Measurements from ENCODE around the gene RAPGEF5.
"Not testable (repeated sequence)": the region's sequence is repeated elsewhere in the genome, so short reads cannot be mapped to it uniquely, and the experiment has no call there.

Gene RAPGEF5

DNA sequence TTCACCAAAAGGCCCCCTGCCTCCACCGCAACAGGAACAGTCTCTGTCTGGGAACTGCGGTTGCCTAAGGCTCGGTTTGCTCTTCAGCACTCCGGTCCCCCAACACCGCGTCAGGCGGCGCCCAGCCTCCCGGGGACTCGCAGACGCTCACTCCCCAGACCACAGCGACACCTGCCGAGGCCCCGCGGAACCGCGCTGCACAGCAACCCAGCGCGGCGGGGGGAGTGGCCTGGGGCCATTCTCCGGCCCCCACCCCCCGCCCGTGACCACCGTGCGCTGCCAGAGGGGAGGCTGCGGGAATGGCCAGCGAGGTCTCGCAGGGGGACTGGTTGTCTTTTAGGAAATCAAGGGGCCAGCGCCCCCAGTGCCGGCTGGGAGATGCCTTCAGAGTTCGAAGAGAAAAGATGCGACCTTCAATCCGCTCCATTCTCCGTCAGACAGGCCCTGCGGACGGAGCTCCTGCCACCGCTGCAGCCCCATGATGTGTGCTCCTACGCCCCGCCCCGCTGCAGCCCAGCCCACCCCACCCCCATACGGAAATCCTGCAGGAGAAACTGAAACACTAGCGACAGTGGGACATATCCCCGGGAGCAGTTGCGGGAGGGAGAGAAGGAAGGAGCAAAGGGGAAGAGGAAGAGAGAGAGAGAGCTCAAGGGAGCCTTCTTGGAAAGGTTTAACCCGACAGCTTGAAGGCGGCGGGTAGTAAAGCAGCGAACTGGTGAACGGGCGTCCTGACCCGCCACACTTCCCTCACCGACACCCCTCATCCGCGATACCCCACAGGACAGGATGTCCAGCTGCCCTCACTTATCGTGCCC is 273.9 kb downstream of the RAPGEF5 start:
- DNase-seq (ENCODE audit: low spot score) = peak; percentile 73
- Mint-ChIP-seq H3K27me3 (ENCODE audit: low read depth) (peaks cover 51% of the 10 kb centered on the region), H3K4me1 (ENCODE audit: low read depth) (peaks cover 1% of the 10 kb centered on the region), H3K9me3 (no peaks in the 10 kb centered on the region), H3K4me3 (peak overlapping the region; percentile 80), H3K27ac (no peak overlapping the region), H3K36me3 (ENCODE audit: low read depth) (no peaks in the 10 kb centered on the region)

DNA sequence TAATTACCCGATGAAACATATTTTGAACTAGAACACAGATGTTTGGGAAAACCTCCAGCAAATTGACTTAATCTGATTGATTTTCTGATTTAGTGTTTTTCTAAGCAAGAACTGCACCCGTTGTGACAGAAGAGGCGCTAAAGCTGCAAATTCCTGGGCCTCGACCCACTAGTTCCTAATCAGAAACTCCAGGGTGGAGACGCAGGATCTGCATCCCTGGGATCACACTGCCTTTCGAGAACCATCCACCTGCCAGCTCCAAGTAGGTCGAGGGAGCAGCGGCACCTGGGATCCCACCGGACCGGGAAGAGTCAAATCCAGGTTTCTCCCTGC is 274.4 kb downstream of the RAPGEF5 start:
- Mint-ChIP-seq H3K4me3 (peak overlapping the region; percentile 80), H3K4me1 (ENCODE audit: low read depth) (peaks cover 1% of the 10 kb centered on the region), H3K27ac (no peak overlapping the region), H3K36me3 (ENCODE audit: low read depth) (no peaks in the 10 kb centered on the region), H3K27me3 (ENCODE audit: low read depth) (peaks cover 53% of the 10 kb centered on the region), H3K9me3 (no peaks in the 10 kb centered on the region)
- no peak for DNase-seq (ENCODE audit: low spot score)

DNA sequence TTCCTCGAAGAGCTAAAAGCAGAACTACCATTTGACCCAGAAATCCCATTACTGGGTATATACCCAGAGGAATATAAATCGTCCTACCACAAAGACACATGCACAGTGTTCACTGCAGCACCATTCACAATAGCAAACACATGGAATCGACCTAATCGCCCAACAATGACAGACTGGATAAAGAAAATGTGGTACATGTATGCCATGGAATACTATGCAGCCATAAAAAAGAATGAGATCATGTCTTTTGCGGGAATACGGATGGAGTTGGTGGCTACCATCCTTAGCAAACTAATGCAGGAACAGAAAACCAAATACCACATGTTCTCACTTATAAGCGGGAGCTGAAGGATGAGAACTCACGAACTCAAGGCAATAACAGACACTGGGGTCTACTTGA is 276.7 kb downstream of the RAPGEF5 start:
- H3K27ac Mint-ChIP-seq, H3K4me3 Mint-ChIP-seq, H3K9me3 Mint-ChIP-seq: not testable (repeated sequence)

DNA sequence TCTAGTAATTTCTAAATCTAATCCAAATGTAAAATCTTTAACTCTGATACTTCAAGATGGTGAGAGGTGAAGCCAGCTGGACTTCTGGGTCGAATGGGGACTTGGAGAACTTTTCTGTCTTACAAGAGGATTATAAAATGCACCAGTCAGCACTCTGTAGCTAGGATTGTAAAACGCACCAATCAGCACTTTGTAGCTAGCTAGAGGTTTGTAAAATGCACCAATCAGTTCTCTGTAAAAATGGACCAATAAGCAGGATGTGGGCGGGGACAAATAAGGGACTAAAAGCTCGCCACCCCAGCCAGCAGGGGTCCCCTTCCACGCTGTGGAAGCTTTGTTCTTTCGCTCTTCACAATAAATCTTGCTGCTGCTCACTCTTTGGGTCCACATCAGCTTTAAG is 278.1 kb downstream of the RAPGEF5 start:
- H3K9me3 Mint-ChIP-seq; DNase-seq (ENCODE audit: low spot score); H3K27ac Mint-ChIP-seq; H3K4me1 Mint-ChIP-seq (ENCODE audit: low read depth); H3K4me3 Mint-ChIP-seq; H3K36me3 Mint-ChIP-seq (ENCODE audit: low read depth): not testable (repeated sequence)
- peaks cover 44% of the 10 kb centered on the region for H3K27me3 Mint-ChIP-seq (ENCODE audit: low read depth)

More for the DNA sequence above, 276.7 kb downstream of the RAPGEF5 start:
- not testable (repeated sequence) for H3K36me3 Mint-ChIP-seq (ENCODE audit: low read depth); DNase-seq (ENCODE audit: low spot score); H3K4me1 Mint-ChIP-seq (ENCODE audit: low read depth)
- H3K27me3 Mint-ChIP-seq (ENCODE audit: low read depth) = peaks cover 44% of the 10 kb centered on the region

DNA sequence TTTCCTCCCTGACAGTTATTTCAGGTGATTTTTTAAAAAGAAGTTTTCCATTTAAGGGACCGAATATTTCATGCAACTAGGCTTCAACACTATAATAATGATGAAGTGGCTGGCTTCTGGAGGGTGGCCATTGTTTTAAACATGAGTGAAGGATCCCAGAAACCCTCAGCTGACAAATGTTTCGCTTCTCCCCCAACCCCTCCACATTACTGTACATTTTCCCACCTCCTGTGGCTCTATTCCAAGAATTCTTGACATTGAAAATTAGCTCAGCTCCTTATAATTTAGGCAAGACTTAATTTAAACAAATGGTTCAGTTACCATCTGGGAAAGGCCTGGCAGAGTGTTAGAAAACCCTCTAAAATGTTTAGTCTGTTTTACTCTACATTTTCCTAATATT is 281.4 kb downstream of the RAPGEF5 start:
- Mint-ChIP-seq H3K27me3 (ENCODE audit: low read depth) (peaks cover 23% of the 10 kb centered on the region), H3K4me1 (ENCODE audit: low read depth) (no peaks in the 10 kb centered on the region), H3K36me3 (ENCODE audit: low read depth) (no peaks in the 10 kb centered on the region), H3K9me3 (no peaks in the 10 kb centered on the region), H3K27ac (no peak overlapping the region), H3K4me3 (no peak overlapping the region)
- DNase-seq (ENCODE audit: low spot score) = no peak

DNA sequence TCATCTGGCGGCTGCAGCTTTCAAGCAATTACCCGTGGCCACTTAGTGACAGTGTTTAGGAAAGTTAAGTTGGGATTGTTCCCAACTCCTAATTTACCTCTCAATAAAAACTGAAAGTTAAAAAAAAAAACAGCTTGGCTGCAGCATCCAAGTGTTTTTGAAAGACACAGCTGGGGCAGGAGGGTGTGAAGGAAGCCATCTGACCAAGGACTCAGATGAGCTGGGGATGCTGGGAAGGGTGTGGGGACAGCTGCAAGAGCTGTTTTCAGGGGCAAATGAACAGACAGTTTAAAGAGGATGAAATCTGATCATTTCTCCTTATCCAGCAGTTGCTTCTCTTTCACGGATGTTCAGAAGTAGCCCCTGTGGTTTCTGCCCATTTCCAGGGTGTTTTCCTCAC is 282.1 kb downstream of the RAPGEF5 start:
- H3K9me3 Mint-ChIP-seq = no peaks in the 10 kb centered on the region
- DNase-seq (ENCODE audit: low spot score) = no peak
- H3K4me3 Mint-ChIP-seq = no peak overlapping the region
- H3K27me3 Mint-ChIP-seq (ENCODE audit: low read depth) = peaks cover 18% of the 10 kb centered on the region
- no peaks in the 10 kb centered on the region for H3K36me3 Mint-ChIP-seq (ENCODE audit: low read depth)
- H3K4me1 Mint-ChIP-seq (ENCODE audit: low read depth) = no peaks in the 10 kb centered on the region
- no peak overlapping the region for H3K27ac Mint-ChIP-seq
